IPS DF 19.7 (cell line): ENCODE measurements around the gene FAM8A1.

Experiments
- DNase-seq: peaks from one replicate; pipeline ENCODE4 v3.0.0-alpha.2; 2013; ENCODE audit warnings: low read depth, low spot score

Gene FAM8A1

GRCh38 chr6:17601386-17601703 is 1.2 kb downstream of the FAM8A1 start:
- DNase-seq, result no peak

- DNase-seq, result no peak
Measured at GRCh38 chr6:17602888-17603287, 2.8 kb downstream of the FAM8A1 start.

- no peak for DNase-seq
Measured at GRCh38 chr6:17606606-17607005, 6.5 kb downstream of the FAM8A1 start.

GRCh38 chr6:17610835-17611234 is 10.7 kb downstream of the FAM8A1 start:
- DNase-seq, result no peak

GRCh38 chr6:17612048-17612447 is 11.9 kb downstream of the FAM8A1 start:
- no peak for DNase-seq

GRCh38 chr6:17615794-17616193 is 15.7 kb downstream of the FAM8A1 start:
- DNase-seq, result no peak

- DNase-seq, result no peak
Measured at GRCh38 chr6:17621003-17621402, 20.9 kb downstream of the FAM8A1 start.

- DNase-seq, result no peak
Measured at GRCh38 chr6:17622144-17622543, 22.0 kb downstream of the FAM8A1 start.

GRCh38 chr6:17624396-17624795 is 24.3 kb downstream of the FAM8A1 start:
- DNase-seq, result no peak

GRCh38 chr6:17628873-17629272 is 28.8 kb downstream of the FAM8A1 start:
- no peak for DNase-seq

GRCh38 chr6:17629824-17630510 is 29.9 kb downstream of the FAM8A1 start:
- no peak for DNase-seq

- DNase-seq, result no peak
Measured at GRCh38 chr6:17630511-17631073, 30.5 kb downstream of the FAM8A1 start.

GRCh38 chr6:17632934-17633333 is 32.8 kb downstream of the FAM8A1 start:
- DNase-seq, result no peak

GRCh38 chr6:17633465-17634188 is 33.5 kb downstream of the FAM8A1 start:
- no peak for DNase-seq

- no peak for DNase-seq
Measured at GRCh38 chr6:17635568-17635967, 35.5 kb downstream of the FAM8A1 start.

GRCh38 chr6:17638212-17638715 is 38.2 kb downstream of the FAM8A1 start:
- DNase-seq, result no peak

- DNase-seq, result no peak
Measured at GRCh38 chr6:17640477-17640917, 40.4 kb downstream of the FAM8A1 start.

- DNase-seq, result no peak
Measured at GRCh38 chr6:17648745-17649144, 48.6 kb downstream of the FAM8A1 start.

GRCh38 chr6:17650656-17651309 is 50.7 kb downstream of the FAM8A1 start:
- no peak for DNase-seq

- DNase-seq, result no peak
Measured at GRCh38 chr6:17653198-17653882, 53.2 kb downstream of the FAM8A1 start.

- no peak for DNase-seq
Measured at GRCh38 chr6:17656092-17656491, 56.0 kb downstream of the FAM8A1 start.

GRCh38 chr6:17656644-17657043 is 56.5 kb downstream of the FAM8A1 start:
- DNase-seq, result no peak
